SK-N-DZ (cell line): ENCODE results near the gene RNASE13.
"Not testable (repeated sequence)": the region's sequence is repeated elsewhere in the genome, so short reads cannot be mapped to it uniquely, and the experiment has no call there.

Source experiments
- DNase-seq: peaks from one replicate; pipeline ENCODE4 v3.0.0-alpha.2; 2015; ENCODE audit warnings: low spot score

The RNASE13 gene

GRCh38 chr14:21042918-21043317, 8.3 kb upstream of the RNASE13 start:
- DNase-seq: no peak

- DNase-seq: no peak
Measured at GRCh38 chr14:21041676-21042433, 7.2 kb upstream of the RNASE13 start, which contains the start of gene RNASE7. Gene RNASE7 (plus strand): TSS chr14:21042362. CDS start chr14:21042993, 631 bp downstream.

GRCh38 chr14:21040941-21041340, 6.3 kb upstream of the RNASE13 start:
- DNase-seq: not testable (repeated sequence)

DNA sequence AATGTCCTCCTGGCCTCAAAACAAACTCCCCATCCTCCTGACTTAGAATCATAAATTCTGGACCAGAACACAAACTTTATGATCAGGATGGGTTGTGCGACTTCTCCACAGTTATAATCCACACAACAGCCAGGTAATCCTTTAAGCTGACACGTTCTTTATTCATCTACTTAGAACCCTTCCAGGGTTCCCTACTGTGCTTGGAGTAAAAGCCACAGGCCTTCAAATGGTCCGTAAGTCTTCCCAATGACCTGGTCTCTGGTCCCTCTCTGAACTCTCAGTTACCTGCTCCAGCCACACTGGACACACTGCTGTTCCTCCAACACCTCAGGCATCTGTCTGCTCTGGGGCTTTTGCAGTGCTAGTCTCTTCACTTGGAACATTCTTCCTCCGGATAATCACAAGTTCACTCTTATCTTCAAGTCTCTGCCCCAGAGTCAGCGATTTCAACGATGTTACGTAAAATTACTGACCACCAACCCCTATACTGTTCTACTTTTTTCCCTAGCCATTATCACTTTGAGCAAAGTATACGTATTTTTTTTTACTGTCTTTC, 5.8 kb upstream of the RNASE13 start:
- no peak for DNase-seq

GRCh38 chr14:21039585-21040369, 5.2 kb upstream of the RNASE13 start:
- peak; percentile 63 for DNase-seq

DNA sequence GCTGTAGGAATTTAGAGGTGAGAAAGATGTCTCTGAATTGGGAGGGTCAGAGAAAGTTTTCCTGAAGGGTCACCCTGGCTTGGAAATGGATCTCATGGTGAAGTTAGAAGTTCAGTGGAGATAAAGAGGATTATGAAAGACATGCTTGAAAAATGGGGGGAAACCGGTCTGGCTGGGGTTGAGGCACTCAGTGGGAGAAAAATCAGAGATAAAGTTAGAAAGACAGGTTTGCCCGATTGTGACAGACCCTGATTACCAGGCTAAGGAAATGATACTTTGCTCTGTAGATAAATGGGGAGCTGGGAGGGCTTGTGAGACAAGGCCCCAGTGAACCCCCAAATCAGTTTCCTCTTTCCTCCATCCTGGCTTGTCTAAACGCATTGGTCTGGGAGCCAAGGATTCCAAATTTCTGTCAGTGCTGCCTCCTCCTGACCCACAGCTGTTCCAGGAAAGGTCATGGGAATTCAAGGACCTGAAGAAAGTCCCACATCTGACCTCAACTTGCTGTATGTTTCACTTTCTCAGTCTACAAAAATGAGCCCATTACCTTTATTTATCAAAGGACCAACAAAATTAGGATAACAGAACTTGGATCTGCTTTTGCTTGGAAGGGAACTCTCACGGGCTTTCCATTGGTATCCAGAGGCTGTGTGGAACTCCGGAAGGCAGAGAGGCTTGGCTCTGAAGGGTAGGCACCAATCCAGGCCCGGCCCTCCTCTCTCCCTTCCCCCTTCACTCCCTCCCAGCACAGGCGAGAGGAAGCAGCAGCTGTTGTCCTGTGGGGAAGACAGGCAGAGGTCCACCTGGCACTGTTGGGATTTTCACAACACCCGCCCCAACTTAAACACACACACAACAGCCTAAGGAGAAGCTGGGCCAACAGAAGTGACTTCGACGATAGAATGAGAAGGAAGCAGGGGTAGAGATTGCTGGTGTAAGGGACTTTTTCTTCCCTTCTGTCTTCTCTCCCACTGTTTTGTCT, 4.1 kb upstream of the RNASE13 start:
- DNase-seq: peak; percentile 25

GRCh38 chr14:21037156-21037555, 2.5 kb upstream of the RNASE13 start:
- no peak for DNase-seq

GRCh38 chr14:21036751-21037150, 2.1 kb upstream of the RNASE13 start:
- DNase-seq: no peak

DNA sequence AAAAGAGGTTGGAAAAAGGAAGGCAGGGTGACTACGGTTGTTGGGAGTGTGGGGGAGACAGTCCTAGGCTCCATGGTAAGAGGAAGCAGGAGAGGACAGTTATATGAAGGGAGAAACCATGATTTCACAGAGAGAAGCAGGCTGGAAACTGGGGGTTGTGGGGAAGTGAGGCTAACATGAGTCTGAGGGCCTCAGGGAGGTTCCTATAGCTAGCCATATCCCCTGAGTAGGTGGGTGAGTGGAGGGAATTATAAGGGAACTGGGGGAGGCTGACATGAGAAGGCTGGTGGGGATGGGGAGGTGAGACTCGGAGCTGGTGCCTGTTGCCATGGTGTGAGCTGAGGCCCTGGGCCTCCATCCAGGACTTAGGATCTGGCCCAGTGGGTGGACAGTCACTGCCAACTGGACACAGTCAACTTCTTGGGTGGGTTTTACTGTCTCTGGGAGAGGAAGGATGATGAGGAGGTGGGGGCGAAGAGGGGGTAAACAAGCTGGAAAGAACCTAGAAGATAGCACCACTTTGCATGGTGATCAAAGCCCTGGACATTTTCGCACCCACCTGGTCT, 1.4 kb downstream of the RNASE13 start:
- DNase-seq: no peak

- no peak for DNase-seq
Measured at GRCh38 chr14:21032326-21033132, 2.1 kb downstream of the RNASE13 start.

- no peak for DNase-seq
Measured at GRCh38 chr14:21030531-21030930, 4.1 kb downstream of the RNASE13 start.

DNA sequence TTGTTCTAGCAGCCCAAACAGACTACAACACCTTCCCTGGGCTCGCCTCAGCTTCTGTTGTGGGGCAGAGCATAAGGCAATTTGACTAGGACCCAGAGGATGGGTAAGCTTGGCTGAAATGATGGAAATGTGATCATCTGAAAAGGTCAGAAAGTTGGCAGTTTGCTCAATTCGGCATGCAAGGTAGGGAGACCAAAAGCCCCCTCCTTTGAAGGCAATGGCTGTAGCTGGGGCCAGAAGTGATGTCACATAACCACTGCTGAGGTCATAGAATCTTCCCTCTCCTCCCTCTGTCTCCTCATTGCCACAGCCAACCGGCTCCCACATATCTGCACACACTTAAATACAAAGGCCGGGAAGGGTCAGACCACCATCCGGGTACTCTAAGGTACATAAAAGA, 4.7 kb downstream of the RNASE13 start, which contains the start of gene TPPP2:
Gene TPPP2 (plus strand): TSS at position 301 of the 400 bp plus-strand sequence. CDS start 365 bp downstream, outside the sequence.
- no peak for DNase-seq

- DNase-seq: no peak
Measured at GRCh38 chr14:21026988-21027315, 7.7 kb downstream of the RNASE13 start.

- DNase-seq: no peak
Measured at GRCh38 chr14:21026274-21026987, 8.2 kb downstream of the RNASE13 start.

GRCh38 chr14:21025371-21026273, 9.0 kb downstream of the RNASE13 start:
- DNase-seq: no peak

DNA sequence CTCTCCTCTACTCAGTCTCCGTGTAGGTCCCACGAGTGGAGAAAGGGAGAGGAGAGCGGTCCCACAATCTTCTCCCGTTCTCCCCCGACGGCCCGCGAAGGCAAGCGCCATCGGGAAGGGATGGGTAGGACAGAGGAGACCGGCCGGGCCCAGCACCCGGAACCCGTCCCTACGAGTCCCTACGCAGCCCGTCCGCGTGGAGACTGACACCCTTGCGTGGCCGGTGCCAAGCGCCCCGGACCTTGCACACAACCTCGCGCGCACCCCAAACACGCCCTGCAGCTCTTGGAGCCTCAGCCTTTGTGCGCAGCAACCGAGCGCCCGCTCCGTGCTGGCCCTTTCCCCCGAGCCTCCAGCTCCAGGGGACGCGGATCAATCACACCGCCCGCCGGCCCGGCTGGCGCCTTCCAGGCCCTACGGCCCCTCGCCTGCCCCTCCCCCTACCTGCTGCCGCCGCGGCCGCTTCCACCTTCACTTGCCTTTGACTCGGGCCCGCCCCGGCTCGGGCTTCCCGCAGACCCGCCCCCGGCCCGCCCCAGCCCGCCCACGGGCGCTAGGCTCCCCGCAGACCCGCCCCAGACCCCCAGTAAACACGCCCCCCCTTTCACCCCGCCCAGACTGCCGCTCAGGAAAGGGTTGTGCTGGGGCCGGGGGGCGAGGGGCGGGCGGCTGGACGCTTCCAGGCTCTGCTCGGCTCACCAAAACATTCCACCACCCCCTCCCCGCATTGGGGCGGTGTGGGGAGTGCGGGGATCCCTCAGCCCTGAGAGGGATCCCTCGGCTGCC, 9.8 kb downstream of the RNASE13 start, which contains the start of gene NDRG2:
Gene NDRG2 (minus strand): TSS at position 477 of the 786 bp plus-strand sequence. CDS start 1,746 bp downstream, outside the sequence.
- peak; percentile 60 for DNase-seq
